Measurements from ENCODE around the gene PIP4P1. TPM values are rescaled to one million over a fixed set of nuclear protein-coding genes. Genes with fewer than 3 reads are reported as not detected.

PIP4P1 gene
- total and polyA plus RNA-seq, 2 experiments from 2014 or later = 20.9 to 26.4 TPM

GRCh38 chr14:20456971-20457370, 4.3 kb downstream of the PIP4P1 start (continued):
- no peak for TF ChIP-seq CTCF (conservative IDR thresholded peaks at IDR 0.05; ENCODE audit: low read depth in 2 of 2)
- no peak for TF ChIP-seq POLR2AphosphoS5 (IDR thresholded peaks at IDR 0.05; ENCODE audit: low read depth)
- TF ChIP-seq EZH2 (IDR thresholded peaks at IDR 0.05; ENCODE audit: low read depth, unreplicated experiment) = no peak
- no peak for TF ChIP-seq REST (IDR thresholded peaks at IDR 0.05; ENCODE audit: unreplicated experiment)
- TF ChIP-seq NANOG (IDR thresholded peaks at IDR 0.05; ENCODE audit: borderline replicate concordance) = no peak

- Histone ChIP-seq H3K4me2 (peak overlapping the region; percentile 98), H3K4me1 (ENCODE audit: insufficient read depth) (peaks cover 29% of the 10 kb centered on the region), H3K27me3 (ENCODE audit: insufficient read depth) (no peaks in the 10 kb centered on the region), H3K36me3 (ENCODE audit: insufficient read depth) (peaks cover 26% of the 10 kb centered on the region), H3K79me2 (replicated peaks; ENCODE audit: insufficient read depth) (peaks cover 46% of the 10 kb centered on the region), H3K4me3 (peak overlapping the region; percentile 65), H3F3A (replicated peaks; ENCODE audit: low read depth) (peaks cover 27% of the 10 kb centered on the region; the same call in 1 of the 2 replicates), H3K9me2 (ENCODE audit: insufficient read depth) (no peaks in the 10 kb centered on the region), H3K27ac (ENCODE audit: low read depth) (peak overlapping the region; percentile 92), H2AFZ (no peak overlapping the region), H4K20me1 (replicated peaks; ENCODE audit: insufficient read depth) (peaks cover 10% of the 10 kb centered on the region)
- Mint-ChIP-seq H3K4me3 (no peak overlapping the region), H3K36me3 (ENCODE audit: low read depth) (peaks cover 23% of the 10 kb centered on the region), H3K4me1 (peaks cover 16% of the 10 kb centered on the region), H3K9me3 (peaks cover 4% of the 10 kb centered on the region; the same call in 2 of the 3 replicates), H3K27ac (no peak overlapping the region), H3K27me3 (ENCODE audit: insufficient read depth, low read depth, poor library complexity) (peaks cover 7% of the 10 kb centered on the region)
- ATAC-seq = peak; percentile 41
- DNase-seq (ENCODE audit: low spot score) = peak; percentile 82
- TF ChIP-seq POLR2AphosphoS5 (IDR thresholded peaks at IDR 0.05; ENCODE audit: low read depth) = no peak
- TF ChIP-seq STAT1 (IDR thresholded peaks at IDR 0.05; ENCODE audit: unreplicated experiment) = no peak
- TF ChIP-seq ZNF331 (CRISPR knock-in tag; IDR thresholded peaks at IDR 0.05; ENCODE audit: low read depth) = no peak
- TF ChIP-seq NANOG (IDR thresholded peaks at IDR 0.05; ENCODE audit: borderline replicate concordance) = no peak
- TF ChIP-seq EZH2 (IDR thresholded peaks at IDR 0.05; ENCODE audit: low read depth, unreplicated experiment) = no peak
- no peak for TF ChIP-seq JUNB (IDR thresholded peaks at IDR 0.05; ENCODE audit: unreplicated experiment)
- no peak for TF ChIP-seq REST (IDR thresholded peaks at IDR 0.05; ENCODE audit: unreplicated experiment)
- TF ChIP-seq ETS1 (IDR thresholded peaks at IDR 0.05) = no peak
- no peak for TF ChIP-seq ZNF114 (CRISPR knock-in tag; IDR thresholded peaks at IDR 0.05)
Measured at GRCh38 chr14:20455355-20456300, 5.6 kb downstream of the PIP4P1 start.

All from GM23338 (cell line).